ENCODE results near the gene CTBP2.

The CTBP2 gene

DNA sequence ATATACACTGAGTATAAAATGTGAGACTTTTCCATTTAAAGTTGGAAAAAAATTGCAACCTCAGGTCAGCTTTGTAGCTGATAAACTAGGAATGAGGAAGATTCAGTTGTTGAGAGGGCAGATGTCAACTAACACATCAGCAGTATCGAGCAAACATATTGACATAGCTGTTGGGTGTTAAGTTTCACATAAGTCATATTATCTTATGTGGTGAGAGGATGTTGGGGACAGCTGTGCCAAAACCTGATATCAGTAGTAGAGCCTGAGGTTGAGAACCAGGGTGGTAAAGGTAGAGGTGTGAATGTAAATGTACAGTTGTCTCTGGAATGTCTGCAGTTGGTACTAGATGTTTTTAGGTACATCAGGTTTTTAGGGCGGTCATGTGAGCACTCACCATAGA is 213.4 kb downstream of the CTBP2 start:
- in situ Hi-C loops (cut with HindIII; ENCODE audit: low sequenced_read_pairs), result no loop called here
- no peak for DNase-seq (ENCODE audit: low read depth)
- H3K4me3 ChIP-seq (ENCODE audit: low read depth, low read length), result no peak overlapping the region
- TF ChIP-seq, protein P1, sequence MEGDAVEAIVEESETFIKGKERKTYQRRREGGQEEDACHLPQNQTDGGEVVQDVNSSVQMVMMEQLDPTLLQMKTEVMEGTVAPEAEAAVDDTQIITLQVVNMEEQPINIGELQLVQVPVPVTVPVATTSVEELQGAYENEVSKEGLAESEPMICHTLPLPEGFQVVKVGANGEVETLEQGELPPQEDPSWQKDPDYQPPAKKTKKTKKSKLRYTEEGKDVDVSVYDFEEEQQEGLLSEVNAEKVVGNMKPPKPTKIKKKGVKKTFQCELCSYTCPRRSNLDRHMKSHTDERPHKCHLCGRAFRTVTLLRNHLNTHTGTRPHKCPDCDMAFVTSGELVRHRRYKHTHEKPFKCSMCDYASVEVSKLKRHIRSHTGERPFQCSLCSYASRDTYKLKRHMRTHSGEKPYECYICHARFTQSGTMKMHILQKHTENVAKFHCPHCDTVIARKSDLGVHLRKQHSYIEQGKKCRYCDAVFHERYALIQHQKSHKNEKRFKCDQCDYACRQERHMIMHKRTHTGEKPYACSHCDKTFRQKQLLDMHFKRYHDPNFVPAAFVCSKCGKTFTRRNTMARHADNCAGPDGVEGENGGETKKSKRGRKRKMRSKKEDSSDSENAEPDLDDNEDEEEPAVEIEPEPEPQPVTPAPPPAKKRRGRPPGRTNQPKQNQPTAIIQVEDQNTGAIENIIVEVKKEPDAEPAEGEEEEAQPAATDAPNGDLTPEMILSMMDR (IDR thresholded peaks at IDR 0.05; ENCODE audit: low read depth, low read length, missing control alignments), result no peak

DNA sequence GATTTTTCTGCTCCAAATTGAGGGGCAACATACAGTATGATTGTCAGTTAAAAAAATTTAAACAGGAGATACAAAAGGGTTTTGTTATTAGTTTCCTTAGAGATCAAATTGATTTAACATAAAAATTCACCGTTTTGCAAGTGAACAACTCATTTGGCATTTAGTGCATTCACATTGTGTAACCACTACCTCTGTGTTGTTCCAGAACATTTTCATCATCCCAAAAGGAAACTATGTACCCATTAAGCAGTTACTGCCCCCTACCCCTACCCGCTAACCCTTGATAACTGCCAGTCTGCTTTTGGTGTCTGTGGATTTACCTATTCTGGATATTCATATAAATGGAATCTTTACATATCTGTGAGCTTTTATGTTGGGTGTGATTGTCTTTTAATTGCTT is 215.4 kb downstream of the CTBP2 start:
- TF ChIP-seq, protein P1 (IDR thresholded peaks at IDR 0.05; ENCODE audit: low read depth, low read length, missing control alignments), result no peak
- DNase-seq (ENCODE audit: low read depth), result no peak
- in situ Hi-C loops (cut with HindIII; ENCODE audit: low sequenced_read_pairs), result no loop called here
- H3K4me3 ChIP-seq (ENCODE audit: low read depth, low read length), result no peak overlapping the region

DNA sequence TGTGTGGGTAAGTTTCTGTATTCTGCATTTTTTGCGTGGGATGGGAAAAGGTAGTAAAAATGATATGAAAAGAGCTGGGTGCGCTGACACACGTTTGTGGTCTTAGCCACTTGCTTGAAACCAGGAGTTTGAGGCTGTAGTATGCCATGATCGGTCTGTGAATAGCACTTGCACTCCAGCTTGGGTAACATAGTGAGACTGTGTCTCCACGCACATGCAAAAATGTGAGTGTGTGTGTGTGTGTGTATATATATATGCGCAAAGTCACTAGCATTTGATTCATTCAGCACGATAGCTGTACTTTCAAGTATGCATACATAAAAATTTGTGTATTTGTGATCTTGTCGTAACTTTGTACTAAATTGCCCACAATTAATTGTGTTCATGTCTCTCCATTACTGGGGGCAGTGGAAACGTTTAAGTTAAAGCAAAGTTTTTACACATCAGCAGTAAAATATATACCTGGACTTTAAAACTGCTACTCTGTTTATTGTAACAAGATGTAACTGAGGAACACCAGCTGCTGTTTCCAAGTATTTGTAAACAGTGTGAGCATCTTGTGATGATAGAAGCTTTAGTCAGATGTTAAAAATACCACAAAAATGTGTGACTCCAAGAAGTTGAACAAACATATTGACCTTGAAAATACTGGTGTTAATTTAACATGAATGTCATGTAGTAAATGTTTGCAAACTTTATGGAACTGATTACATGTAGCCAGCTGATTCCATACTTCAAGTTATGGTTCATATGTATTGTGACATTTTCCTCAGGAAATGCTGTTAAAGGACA is 216.9 kb downstream of the CTBP2 start:
- no peak overlapping the region for H3K4me3 ChIP-seq (ENCODE audit: low read depth, low read length)
- in situ Hi-C loops (cut with HindIII; ENCODE audit: low sequenced_read_pairs), result no loop called here
- DNase-seq (ENCODE audit: low read depth), result peak; percentile 8
- TF ChIP-seq, protein P1 (IDR thresholded peaks at IDR 0.05; ENCODE audit: low read depth, low read length, missing control alignments), result no peak

DNA sequence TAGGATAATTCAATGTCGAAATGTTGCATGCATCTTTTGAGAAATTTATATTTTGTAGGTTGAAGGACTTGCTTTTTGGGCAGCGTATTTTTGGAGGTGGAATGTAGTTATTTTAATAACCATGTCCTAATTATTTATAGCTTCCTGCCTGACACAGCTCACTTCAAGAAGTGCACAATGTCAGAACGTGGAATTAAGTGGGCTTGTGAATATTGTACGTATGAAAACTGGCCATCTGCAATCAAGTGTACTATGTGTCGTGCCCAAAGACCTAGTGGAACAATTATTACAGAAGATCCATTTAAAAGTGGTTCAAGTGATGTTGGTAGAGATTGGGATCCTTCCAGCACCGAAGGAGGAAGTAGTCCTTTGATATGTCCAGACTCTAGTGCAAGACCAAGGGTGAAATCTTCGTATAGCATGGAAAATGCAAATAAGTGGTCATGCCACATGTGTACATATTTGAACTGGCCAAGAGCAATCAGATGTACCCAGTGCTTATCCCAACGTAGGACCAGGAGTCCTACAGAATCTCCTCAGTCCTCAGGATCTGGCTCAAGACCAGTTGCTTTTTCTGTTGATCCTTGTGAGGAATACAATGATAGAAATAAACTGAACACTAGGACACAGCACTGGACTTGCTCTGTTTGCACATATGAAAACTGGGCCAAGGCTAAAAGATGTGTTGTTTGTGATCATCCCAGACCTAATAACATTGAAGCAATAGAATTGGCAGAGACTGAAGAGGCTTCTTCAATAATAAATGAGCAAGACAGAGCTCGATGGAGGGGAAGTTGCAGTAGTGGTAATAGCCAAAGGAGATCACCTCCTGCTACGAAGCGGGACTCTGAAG is 217.8 kb downstream of the CTBP2 start:
- TF ChIP-seq, protein P1 (IDR thresholded peaks at IDR 0.05; ENCODE audit: low read depth, low read length, missing control alignments), result no peak
- DNase-seq (ENCODE audit: low read depth), result no peak
- no peak overlapping the region for H3K4me3 ChIP-seq (ENCODE audit: low read depth, low read length)
- in situ Hi-C loops (cut with HindIII; ENCODE audit: low sequenced_read_pairs), result no loop called here

DNA sequence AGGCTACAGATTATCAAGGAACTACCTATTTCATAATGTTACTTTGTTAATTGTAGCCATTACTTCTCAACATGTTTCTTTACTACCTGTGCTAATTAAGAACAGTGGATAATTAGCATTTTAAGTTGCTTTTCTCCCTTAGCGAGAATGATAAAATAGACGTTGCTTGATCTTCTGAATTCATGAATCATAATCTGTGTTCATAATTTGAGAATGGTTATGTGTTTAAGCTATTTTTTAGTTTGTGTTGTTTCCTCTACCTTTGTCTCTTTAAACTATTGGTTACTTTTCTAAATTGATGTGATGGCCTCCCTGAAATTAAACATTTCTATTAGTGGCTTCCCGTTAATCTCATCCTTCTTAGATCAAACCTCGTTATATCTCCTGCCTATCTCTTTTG is 218.5 kb downstream of the CTBP2 start, which contains the start of gene ZRANB1:
TSS of gene ZRANB1 (plus strand) at position 301 of the 400 bp plus-strand sequence. CDS start 371 bp downstream, outside the sequence.
- TF ChIP-seq, protein P1 (IDR thresholded peaks at IDR 0.05; ENCODE audit: low read depth, low read length, missing control alignments), result no peak
- no peak for DNase-seq (ENCODE audit: low read depth)
- in situ Hi-C loops (cut with HindIII; ENCODE audit: low sequenced_read_pairs), result no loop called here
- H3K4me3 ChIP-seq (ENCODE audit: low read depth, low read length), result no peak within 1 kb of the TSS

DNA sequence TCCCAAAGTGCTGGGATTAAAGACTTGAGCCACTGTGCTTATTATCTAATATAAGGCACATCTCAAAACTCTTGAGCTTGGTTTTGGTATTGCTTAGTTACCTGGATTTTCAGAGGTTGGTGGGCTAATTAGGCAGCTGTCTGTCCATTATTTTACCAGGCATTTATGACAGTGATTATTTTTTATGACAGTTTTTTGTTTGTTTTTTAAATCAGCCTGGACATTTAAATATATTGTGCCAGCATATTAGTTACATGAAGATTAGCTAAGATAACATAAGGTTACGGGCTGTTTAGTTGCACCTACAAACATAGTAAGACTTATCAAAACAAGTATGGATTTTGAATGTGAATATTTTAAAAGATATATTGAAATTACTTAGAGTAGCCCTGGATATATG is 221.1 kb downstream of the CTBP2 start:
- in situ Hi-C loops (cut with HindIII; ENCODE audit: low sequenced_read_pairs), result no loop called here

More for the DNA sequence above, 221.1 kb downstream of the CTBP2 start:
- DNase-seq (ENCODE audit: low read depth), result no peak
- no peak overlapping the region for H3K4me3 ChIP-seq (ENCODE audit: low read depth, low read length)
- TF ChIP-seq, protein P1 (IDR thresholded peaks at IDR 0.05; ENCODE audit: low read depth, low read length, missing control alignments), result no peak
